ENCODE results near the gene ALK.

Gene ALK

GRCh38 chr2:29353403-29353991 lies 567.9 kb downstream of the ALK start:
- no peak for TF ChIP-seq CTCF (conservative IDR thresholded peaks at IDR 0.05)
- H3K27ac ChIP-seq = no peak overlapping the region

GRCh38 chr2:29351916-29352591 lies 569.3 kb downstream of the ALK start:
- no peak for TF ChIP-seq CTCF (conservative IDR thresholded peaks at IDR 0.05)
- no peak overlapping the region for H3K27ac ChIP-seq

GRCh38 chr2:29351248-29351647 lies 570.1 kb downstream of the ALK start:
- H3K27ac ChIP-seq = no peak overlapping the region
- TF ChIP-seq CTCF (conservative IDR thresholded peaks at IDR 0.05) = no peak

- no peak overlapping the region for H3K27ac ChIP-seq
- TF ChIP-seq CTCF (conservative IDR thresholded peaks at IDR 0.05) = no peak
Measured at GRCh38 chr2:29349316-29350030, 571.9 kb downstream of the ALK start.

- no peak overlapping the region for H3K27ac ChIP-seq
- TF ChIP-seq CTCF (conservative IDR thresholded peaks at IDR 0.05) = no peak
Measured at GRCh38 chr2:29347774-29348461, 573.5 kb downstream of the ALK start.

- no peak for TF ChIP-seq CTCF (conservative IDR thresholded peaks at IDR 0.05)
Measured at GRCh38 chr2:29345236-29345635, 576.1 kb downstream of the ALK start.

GRCh38 chr2:29343830-29344229 lies 577.6 kb downstream of the ALK start:
- TF ChIP-seq CTCF (conservative IDR thresholded peaks at IDR 0.05) = no peak; the same call in 1 of the 2 replicates
- H3K27ac ChIP-seq = no peak overlapping the region

More at GRCh38 chr2:29345236-29345635, 576.1 kb downstream of the ALK start:
- no peak overlapping the region for H3K27ac ChIP-seq
